ENCODE measurements around the gene NOP9.
"Not testable (repeated sequence)": the region's sequence is repeated elsewhere in the genome, so short reads cannot be mapped to it uniquely, and the experiment has no call there.

The NOP9 gene

DNA sequence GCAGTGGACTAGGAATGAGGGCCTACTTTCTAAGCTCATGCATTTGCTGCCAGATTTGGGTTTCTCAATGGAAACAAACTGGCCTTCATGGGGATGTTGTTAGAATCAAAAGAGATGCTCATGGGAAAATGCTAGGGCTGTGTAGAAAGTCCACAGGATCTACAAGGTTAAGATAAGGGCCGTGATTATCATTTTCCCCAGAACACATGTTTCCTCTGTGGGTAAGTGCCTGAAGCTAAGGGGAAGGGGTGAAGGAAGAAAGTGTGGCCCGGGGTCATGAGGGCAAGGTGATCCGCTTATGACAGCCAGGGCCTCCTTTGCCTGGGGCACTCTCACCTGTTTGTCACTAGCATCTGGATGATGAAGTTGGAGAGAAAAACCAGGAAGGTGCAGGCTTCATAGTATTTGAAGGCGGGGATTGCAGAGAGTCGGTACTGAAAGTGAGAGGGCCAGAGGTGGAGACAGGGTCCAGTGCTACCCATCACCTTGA, 25.4 kb downstream of the NOP9 start:
- DNase-seq (ENCODE audit: low read depth in 1 of 2, low spot score in 1 of 2): no peak

DNA sequence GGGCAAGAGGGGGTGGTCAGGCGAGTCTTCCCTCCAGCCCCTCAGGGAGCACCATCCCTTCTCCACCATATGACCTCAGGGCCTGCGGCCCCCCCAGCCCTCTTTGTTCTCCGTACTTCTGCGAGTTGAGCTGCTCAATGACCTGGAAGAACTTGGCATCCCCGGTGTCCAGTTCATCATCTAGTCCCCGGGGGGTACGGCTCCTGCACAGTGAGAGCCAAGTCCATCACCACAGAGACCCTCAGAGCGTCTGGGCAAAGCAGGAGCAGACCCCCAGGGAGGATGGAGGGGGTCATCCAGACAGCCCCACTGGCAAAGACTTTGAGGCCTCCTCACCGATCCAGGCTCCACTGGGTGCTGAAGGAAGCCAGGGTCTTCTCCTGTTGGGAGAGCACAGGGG, 26.3 kb downstream of the NOP9 start:
- DNase-seq (ENCODE audit: low read depth in 1 of 2, low spot score in 1 of 2): no peak

DNA sequence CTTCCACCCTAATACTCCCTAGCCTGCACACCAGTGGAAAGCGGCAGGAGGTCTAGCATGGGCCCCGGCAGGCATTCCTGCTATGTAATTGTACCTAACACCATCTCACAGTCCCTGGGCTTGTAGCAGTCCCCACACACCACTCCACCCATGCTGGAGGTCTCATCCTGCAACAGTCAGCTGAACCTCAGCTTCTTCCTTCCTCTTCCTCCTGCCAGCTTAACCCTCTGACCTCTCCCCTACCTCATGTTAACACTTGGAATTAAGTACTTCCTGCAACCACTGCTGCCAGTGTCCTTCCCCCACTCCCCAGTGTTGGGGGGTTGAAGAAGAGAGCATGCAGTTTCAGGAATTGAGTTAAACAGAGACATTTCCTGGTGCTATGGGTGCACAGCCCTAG, 27.7 kb downstream of the NOP9 start:
- no peak for DNase-seq (ENCODE audit: low read depth in 1 of 2, low spot score in 1 of 2)

DNA sequence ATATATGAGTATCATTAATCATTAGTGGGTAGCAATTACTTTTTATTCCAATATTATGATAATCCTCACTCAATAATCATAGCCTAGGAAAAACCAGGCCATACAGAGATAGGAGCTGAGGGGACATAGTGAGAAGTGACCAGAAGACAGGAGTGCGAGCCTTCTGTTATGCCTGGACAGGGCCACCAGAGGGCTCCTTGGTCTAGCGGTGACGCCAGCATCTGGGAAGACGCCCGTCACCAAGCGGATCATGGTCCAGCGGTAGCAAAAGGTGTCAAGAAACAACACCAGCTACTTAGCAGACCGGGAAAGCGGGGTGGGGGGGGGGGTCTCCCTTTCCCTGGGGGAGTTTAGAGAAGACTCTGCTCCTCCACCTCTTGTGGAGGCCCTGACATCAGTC, 28.3 kb downstream of the NOP9 start:
- DNase-seq (ENCODE audit: low read depth in 1 of 2, low spot score in 1 of 2): not testable (repeated sequence)

DNA sequence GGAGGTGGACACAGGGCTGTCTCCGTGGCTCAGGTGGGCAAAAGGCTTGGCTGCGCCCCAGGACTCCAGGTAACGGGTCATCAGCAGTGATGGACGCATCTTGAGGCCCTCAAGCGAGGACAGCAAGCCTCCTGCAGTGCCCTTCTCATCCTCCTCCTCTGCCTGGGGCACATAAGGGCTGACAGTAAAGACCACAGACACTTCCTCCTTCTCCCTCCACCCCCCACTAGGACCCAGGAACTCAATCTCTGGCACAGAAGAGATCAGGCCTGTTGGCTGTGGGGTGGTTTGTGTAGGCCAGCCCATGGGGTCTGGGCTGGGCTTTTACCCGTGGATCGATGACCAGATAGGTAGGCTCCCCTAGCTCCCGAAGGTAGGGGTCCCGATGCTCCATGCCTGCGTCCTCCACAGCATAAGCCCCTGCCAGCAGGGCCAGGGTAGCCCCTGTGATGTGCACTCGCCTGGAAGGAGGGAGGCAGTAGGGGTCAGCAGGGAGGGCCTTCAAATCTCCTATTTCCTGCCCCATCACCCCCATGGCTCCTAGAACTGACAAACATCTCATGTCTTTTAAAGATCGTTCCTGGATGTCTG, 29.5 kb downstream of the NOP9 start:
- no peak for DNase-seq (ENCODE audit: low read depth in 1 of 2, low spot score in 1 of 2)

DNA sequence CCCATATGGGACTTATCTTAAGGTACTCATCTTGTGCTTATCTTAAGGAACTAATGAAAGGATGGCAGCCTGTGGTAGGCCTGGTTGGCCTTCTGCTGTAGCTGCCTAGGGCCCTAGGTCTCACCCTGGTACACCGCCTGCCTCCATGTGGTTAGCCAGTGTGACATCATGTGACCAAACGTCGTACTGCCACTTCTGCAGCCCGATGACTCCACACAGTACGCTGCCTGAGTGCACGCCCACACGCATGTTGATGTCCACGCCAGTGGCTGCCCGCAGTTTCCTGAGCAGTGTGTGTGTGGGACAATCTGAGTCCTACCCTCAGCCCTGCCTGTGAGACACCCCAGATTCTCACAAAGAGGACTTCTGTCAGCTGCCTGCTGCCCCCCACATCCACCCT, 30.1 kb downstream of the NOP9 start:
- DNase-seq (ENCODE audit: low read depth in 1 of 2, low spot score in 1 of 2): peak in 1 of 2 donors; percentile 21

DNA sequence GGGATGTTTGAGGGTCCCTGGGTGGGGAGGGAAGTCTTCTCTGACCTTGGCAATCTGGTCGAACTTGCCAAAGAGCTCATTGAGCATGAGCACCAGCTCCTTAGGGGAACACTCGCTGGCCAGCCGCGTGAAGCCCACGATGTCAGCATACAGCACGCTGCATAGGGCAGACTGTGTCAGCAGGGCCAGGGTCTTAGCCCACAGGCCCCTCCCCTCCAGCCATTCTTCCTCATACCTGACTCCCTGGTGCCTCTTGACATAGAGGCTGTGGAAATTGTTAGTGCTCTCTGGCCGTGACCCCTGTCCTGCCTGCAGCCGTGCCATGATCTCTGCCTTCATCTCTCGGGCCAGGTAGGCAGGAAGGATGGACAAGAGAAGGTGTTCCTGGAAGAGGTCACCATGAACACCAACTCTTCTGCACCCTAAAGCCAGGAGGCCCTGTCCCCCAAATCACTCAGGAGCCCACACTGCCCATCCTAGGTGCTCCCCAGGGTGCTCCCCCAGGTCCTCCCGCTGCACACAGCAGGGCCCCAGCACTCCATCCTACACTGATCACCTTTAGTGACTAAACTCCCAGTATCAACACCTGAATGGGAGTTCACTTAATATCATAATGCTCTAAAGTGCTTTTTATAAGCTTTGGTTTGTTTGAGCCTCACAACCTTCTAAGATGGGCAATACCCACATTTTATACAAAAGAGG, 31.5 kb downstream of the NOP9 start:
- DNase-seq (ENCODE audit: low read depth in 1 of 2, low spot score in 1 of 2): no peak

DNA sequence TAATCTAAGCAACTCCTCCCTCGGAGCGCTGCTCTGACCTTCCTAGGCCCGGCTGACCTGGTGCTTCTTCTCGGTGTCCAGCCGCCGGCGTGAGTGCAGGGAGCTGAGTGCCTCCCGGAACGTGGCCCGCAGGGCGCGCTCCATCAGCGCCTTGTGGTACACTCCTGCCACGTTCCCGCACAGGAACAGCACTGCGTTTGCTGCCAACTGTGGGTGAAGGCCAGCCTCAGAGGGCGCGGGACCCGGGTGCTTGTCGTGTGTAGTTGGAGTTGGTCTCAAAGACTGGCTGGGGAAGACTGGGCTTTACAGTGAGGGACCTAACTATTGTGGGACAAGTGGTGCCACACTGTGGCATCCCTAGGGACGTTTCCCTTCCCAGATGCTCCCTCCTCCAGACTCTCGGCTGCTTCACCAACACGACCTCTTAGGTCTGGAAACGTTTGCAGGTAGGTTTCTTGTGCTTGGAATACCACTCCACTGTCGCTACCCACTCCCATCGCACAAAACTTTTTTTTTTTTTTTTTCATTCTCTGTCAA, 32.1 kb downstream of the NOP9 start:
- DNase-seq (ENCODE audit: low read depth in 1 of 2, low spot score in 1 of 2): no peak

DNA sequence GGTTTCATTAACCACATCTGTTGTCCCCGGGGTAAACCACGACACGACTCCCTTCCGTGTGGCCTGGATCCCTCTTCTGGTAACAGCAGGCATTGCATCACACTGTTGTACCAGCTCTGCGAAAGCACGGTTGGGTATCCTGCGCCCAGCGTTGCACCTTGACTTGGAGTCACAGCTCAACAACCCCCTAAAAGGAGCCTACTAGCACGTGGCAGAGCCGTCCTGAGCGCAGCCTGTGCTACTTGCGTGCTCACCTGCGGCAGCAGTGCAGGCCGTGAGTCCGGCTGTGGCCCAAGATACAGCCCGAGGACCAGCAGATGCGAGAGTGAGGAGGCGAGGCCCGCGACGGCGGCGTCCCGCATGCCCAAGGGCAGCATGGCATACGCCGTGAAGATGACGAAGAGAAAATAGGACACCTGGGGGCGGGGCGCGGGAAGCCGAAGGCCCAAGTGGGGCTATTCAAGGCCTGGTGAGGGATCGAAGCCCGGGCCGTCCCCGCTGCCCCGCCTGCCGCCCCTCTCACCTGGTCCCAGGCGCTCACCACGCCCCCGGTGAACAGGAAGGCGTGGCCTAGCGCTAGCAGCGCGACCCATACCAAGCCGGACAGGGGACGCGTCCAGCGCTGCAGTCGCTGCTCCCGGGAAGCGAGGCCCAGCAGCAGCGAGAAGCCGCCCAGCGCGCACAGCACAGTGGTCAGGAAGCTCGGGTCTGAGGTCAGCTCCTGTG, 32.8 kb downstream of the NOP9 start:
- peak; percentile 59 to 71 for DNase-seq (ENCODE audit: low read depth in 1 of 2, low spot score in 1 of 2)

DNA sequence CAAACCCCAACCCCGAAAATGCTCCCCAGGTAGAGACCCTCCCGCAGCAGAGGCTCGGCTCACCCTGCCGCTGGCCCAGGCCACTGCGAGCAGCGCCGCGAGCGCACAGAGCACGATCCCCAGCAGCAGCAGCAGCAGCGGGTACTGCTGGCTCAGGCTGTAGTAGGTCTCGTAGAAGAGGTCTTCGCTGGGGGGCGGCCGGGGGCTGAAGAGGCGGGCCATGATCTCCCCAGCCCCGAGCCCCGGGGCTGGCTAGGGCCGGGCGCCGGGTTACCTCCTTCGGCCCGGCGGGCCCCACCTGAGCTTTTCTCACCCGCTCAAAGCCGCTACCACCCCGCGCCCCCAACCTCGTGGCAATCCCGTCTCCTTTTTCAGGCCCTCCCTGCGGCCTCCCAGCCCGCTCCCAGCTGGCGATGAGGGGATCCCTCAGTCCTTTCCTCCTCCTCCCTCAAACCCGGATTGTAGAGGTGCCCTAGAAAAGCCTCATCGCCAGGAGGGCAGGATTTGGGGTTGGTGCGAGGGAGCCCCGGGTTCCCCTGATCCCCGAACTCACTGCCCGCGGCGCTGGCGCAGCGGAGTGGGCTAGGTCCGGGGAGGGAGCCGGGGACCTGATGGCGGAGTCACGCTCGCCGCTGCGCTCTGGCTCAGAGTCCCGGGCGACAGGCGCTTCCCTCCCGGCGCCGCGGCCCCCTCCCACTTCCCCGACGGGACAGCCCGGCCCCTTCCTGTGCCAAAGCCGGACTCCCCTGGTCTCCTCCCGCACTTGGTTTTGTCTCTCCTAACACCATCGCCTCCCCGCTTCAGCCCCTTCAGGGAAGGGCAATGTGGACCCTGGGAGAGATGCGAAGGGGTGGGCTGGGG, 35.0 kb downstream of the NOP9 start, which contains the start of gene ADCY4:
ADCY4 (minus strand) TSS at position 641 of the 861 bp plus-strand sequence; CDS start at position 222, 419 bp downstream.
- no peak for DNase-seq (ENCODE audit: low read depth in 1 of 2, low spot score in 1 of 2)

DNA sequence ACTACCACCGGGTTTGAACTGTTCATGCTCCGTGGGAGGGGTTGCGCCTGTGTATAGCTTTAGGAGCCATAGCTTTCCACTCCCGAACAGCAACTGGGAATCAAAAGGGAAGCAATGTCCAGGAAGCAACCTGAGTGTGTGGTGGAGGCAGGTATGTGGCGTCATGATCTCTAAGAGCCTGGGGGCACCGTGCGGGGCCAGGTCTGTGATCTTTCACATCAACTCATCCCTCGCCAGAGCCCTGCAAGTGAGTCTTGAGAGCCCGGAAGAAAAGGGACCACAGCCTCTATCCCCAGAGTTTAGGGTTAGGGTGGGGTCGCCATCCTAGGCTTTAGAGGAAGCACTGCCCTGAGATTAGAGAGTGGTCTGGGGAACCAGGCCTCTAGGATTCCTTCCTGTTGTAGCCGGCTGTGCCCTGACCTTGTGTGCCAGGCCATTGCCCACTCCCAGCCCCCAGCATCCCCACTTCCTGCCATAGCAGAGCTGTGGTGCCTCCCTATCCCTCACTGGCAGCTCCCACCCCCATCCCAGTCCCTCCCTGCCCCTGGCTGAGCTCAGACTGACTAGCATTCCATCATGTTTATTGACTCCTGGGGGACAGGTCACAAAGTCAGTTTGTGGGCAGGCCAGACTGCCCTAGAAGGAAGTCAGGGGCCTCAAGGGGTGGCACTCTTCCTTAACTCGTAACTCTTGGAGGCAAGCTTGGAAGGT, 36.0 kb downstream of the NOP9 start:
- DNase-seq (ENCODE audit: low read depth in 1 of 2, low spot score in 1 of 2): no peak

DNA sequence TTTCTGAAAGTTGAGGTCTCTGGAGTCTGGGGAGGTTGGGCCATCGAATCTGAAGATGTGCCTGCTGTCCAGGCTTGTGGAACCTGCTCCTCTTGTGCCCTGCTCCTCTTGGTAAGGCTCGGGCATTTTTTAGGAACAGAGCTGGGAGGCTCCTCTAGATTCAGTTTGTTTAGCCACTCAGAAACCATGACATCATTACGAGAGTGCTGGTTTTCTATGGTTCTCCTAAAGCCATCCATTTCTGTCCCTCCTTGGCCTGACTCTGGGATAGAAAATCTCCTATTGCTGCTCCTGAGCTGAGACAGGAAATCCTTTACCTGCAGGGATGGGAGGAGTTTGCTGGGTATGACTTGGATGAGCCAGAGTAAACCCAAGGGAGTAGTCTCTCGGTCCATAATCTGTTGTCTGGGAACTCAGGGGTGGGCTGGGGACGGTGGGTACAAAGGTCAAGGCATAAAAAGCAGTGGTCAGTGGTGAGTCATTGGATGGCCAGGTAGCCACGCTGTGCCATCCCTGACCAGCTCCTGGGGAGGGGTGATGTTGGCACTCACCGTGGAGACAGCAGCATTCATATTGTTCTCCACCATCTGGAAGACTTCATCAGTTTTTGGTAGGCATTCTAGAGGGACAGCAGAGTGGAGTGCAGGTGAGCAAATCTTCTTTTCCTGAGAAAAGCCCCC, 37.6 kb downstream of the NOP9 start:
- DNase-seq (ENCODE audit: low read depth in 1 of 2, low spot score in 1 of 2): no peak

DNA sequence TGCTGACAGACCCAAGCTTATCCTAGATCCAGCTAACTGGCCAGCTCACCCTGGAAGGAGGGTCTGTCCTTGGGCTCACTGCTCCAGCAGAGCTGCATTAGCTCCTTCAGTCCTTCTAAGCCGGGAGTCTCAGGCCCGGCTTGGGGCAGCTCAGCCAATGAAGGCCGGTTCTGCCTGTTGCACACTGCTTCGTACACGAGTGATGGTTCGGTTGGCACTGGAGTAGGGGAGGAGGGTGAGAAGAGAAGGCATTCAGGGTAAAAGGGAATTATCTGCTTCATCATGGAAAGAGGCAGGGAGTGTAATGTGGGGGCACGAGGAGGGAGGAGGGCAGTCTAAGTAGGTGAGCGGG, 38.1 kb downstream of the NOP9 start:
- no peak for DNase-seq (ENCODE audit: low read depth in 1 of 2, low spot score in 1 of 2)

DNA sequence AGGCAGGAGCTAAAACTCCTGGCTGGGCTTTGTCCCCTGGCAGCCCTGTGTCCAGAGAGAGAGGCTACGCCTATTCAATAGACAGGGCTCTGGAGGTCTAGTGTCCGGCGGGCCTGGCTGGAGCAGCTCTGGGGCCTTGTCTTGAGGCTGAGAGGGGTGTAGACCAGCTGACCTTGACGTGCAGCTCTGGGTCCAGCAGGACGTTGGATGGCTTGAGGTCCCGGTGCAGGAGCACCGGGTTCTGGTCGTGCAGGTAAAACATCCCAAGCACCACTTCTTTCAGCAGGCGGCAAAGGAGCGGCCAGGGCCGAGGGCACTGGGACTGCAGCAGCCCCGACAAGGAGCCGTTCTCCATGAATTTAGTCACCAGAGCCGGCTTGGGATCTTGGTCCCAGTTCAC, 39.2 kb downstream of the NOP9 start:
- DNase-seq (ENCODE audit: low read depth in 1 of 2, low spot score in 1 of 2): no peak

DNA sequence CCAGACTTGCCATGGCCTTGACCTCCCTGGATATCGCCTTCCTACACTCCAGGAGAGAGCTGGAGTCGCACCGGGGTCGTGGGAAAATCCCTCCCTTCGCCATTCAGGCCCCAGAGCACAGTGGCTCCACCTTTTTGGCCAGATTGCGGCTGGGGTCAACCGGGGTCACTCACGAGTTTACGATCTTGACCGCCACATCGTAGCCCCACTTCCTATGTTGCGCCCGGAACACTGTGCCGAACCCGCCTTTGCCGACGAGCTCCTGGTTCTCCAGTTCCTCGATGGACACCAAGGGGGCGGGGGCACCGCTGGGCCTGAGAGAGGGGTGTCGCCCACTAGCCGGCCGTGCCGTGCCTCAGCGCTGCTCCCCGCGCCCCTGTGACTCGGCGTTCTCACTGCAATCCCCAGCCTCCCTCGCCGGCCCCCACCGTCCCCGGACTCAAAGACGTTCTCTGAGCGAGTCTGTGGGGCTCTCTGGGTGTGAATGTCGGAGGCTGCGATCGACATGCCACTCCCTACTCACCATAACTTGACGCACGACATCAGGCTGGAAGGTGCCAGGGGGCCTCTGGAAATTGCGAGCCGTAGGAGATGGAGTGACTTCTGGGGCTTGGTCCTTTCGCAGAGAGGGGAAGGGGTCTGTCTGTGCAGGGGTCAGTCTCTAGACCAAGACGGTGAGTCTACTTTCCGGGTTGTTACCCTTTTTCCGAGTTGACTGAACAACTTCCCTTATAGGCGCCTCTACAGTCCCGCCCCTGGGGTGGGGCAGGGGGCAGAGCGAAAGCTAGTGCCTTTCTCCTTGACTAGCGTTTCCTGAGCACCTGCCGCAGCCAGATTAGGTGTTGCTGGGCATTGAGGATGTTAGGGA, 39.9 kb downstream of the NOP9 start, which contains the start of gene RIPK3:
RIPK3 (minus strand) TSS at position 708 of the 868 bp plus-strand sequence; CDS start at position 543, 165 bp downstream.
- DNase-seq (ENCODE audit: low read depth in 1 of 2, low spot score in 1 of 2): peak; percentile 40 to 64

DNA sequence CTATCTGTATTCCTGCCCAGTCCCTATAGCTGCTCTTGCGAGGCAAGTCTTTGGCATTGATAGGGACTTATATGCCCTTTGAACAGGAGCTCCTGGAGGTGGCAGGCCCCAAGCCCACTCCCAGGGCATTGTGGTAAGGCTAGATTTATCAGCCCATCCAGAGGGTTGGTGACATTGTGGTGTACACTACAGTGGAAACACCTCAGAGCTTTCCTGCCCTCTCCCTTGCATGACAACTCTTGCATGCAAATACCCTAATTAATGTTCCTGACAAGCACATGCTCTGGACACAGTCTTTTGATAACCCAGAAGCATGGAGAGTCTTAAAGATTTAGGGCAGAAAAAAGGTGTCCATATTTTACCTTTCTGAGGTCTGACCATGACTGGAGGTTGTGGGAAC, 41.0 kb downstream of the NOP9 start:
- DNase-seq (ENCODE audit: low read depth in 1 of 2, low spot score in 1 of 2): no peak

DNA sequence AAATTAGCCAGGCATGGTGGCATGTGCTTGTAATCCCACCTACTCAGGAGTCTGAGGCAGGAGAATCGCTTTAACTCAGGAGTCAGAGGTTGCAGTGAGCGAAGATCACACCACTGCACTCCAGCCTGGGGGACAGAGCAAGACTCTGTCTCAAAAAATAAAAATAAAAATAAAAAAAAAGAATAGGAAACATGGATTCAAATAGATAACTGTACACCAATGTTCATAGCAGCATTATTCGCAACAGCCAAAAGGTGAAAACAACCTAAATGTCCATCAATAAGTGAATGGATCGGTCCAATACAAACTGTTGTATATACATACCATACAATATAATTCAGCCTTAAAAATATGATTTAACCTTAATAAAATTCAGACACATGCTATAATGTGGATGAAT, 43.2 kb downstream of the NOP9 start:
- no peak for DNase-seq (ENCODE audit: low read depth in 1 of 2, low spot score in 1 of 2)

DNA sequence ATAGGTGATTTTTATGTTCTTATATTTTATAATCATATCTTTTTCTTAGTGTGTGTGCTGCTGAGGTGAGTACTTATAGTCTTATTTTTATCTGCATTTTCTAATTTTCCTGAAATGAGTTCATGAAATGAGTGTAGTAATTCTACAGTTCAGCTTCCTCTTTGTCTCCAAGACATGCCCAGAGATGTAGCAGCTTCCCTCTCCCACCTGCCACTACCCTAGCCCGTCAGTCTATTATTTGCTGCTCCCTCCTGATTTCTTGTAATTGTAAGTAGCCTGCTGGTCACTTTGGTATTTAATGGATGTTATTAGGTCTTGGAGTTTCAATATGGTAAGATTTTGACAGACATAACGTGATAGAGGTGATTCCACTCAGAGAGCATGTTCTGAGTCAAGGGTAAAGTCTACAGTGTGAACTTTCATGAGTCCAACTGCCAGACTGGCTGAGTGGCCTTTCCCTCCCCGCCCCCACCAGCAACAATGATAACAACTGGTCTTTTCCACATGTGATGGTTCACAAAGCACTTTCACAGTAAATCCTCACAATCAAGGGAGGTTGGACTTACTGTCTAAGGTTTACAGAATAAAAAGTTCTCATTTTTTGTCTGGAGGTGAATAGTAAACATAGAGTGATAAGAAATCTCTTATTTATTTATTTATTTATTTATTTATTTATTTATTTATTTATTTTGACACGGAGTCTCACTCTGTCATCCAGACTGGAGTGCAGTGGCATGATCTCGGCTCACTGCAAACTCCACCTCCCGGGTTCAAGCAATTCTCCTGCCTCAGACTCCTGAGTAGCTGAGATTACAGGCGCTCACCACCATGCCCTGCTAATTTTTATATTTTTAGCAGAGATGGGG, 44.4 kb downstream of the NOP9 start:
- no peak for DNase-seq (ENCODE audit: low read depth in 1 of 2, low spot score in 1 of 2)
